Loucy (cell line): ENCODE data around the gene MMP20.

Experiments
- H2AFZ ChIP-seq: fragments of 200-600 bp; sonication (generic); 2 replicates; pipeline ENCODE4 v1.6.0; 2016; ENCODE audit warnings: antibody characterized with exemption, mild to moderate bottlenecking, low read length, moderate library complexity
- H3F3A ChIP-seq: fragments of 200-600 bp; 2 replicates; pipeline ENCODE4 v1.6.0; 2016; ENCODE audit warnings: antibody characterized with exemption, low read depth, mild to moderate bottlenecking
- H3K27me3 ChIP-seq: fragments of 200-600 bp; sonication (generic); 2 replicates; pipeline ENCODE4 v1.6.1; 2014; ENCODE audit warnings: low read length, mild to moderate bottlenecking; ENCODE audit not compliant: insufficient read depth, poor library complexity, severe bottlenecking
- H3K36me3 ChIP-seq: fragments of 200-600 bp; sonication (generic); 2 replicates; pipeline ENCODE4 v1.6.1; 2016; ENCODE audit warnings: low read length; ENCODE audit not compliant: insufficient read depth
- H3K4me1 ChIP-seq: fragments of 200-600 bp; sonication (generic); 2 replicates; pipeline ENCODE4 v1.5.1; 2014; ENCODE audit warnings: low read length, mild to moderate bottlenecking; ENCODE audit not compliant: insufficient read depth, poor library complexity, severe bottlenecking
- H3K4me2 ChIP-seq: fragments of 200-600 bp; sonication (generic); 2 replicates; pipeline ENCODE4 v1.6.0; 2014; ENCODE audit warnings: antibody characterized with exemption, low read length, low read depth, mild to moderate bottlenecking; ENCODE audit not compliant: poor library complexity, severe bottlenecking
- H3K4me3 ChIP-seq: fragments of 200-600 bp; sonication (generic); 2 replicates; pipeline ENCODE4 v1.5.1; 2014; ENCODE audit warnings: low read length, mild to moderate bottlenecking, mixed read lengths; ENCODE audit not compliant: poor library complexity, severe bottlenecking
- H3K79me2 ChIP-seq: fragments of 200-600 bp; sonication (generic); 2 replicates; pipeline ENCODE4 v1.6.1; 2014; ENCODE audit warnings: low read length; ENCODE audit not compliant: insufficient read depth
- H3K9ac ChIP-seq: fragments of 200-600 bp; sonication (generic); 2 replicates; pipeline ENCODE4 v1.6.0; 2014; ENCODE audit warnings: mild to moderate bottlenecking, low read depth, low read length, moderate library complexity; ENCODE audit not compliant: poor library complexity, severe bottlenecking
- H3K9me2 ChIP-seq: fragments of 200-600 bp; sonication (generic); replicated peaks from 2 replicates; pipeline ENCODE4 v1.6.1; 2016; ENCODE audit warnings: low read depth, low read length, mixed read lengths
- H3K9me3 ChIP-seq: fragments of 200-600 bp; sonication (generic); 2 replicates; pipeline ENCODE4 v1.6.1; 2014; ENCODE audit warnings: mild to moderate bottlenecking, antibody characterized with exemption, low read length, low read depth; ENCODE audit not compliant: insufficient read depth
- H4K20me1 ChIP-seq: fragments of 200-600 bp; sonication (generic); 2 replicates; pipeline ENCODE4 v1.6.0; 2014; ENCODE audit warnings: antibody characterized with exemption, low read length, mild to moderate bottlenecking; ENCODE audit not compliant: insufficient read depth, poor library complexity, severe bottlenecking
- CTCF ChIP-seq: fragments of 200-600 bp; sonication (generic); conservative IDR thresholded peaks from 2 replicates; pipeline ENCODE4 v1.5.1; 2014; ENCODE audit warnings: mild to moderate bottlenecking, antibody characterized with exemption, low read length
- EZH2phosphoT487 ChIP-seq: fragments of 200-600 bp; IDR thresholded peaks from 2 replicates; pipeline ENCODE4 v1.6.1; 2018; ENCODE audit warnings: antibody characterized with exemption, mild to moderate bottlenecking, moderate library complexity, borderline replicate concordance

The MMP20 gene

DNA sequence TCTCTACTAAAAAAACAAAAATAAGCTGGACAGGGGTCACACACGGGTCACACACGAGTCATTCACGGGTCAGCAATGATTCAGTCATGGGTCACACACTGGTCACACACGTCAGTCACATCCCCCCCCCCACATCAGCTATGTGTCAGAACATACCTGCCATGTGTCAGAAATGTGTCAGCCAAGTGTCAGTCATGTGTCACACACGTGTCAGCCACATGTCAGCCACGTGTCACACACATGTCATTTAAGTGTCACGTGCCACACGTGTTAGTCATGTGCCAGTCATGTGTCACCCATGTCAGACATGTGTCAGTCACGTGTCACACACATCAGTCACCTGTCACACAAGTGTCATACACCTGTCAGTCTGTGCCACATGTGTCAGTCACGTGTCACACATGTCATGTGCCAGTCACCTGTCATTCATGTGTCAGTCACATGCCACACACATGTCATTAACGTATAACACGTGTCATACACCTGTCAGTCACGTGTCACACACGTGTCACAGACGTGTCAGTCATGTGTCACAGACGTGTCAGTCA is 28.7 kb upstream of the MMP20 start:
- no peak overlapping the region for H3K4me2 ChIP-seq
- TF ChIP-seq CTCF (no peak), EZH2phosphoT487 (no peak)
- H4K20me1 ChIP-seq: no peaks in the 10 kb centered on the region
- no peaks in the 10 kb centered on the region for H3K36me3 ChIP-seq
- H3K79me2 ChIP-seq: no peaks in the 10 kb centered on the region
- H3F3A ChIP-seq: no peaks in the 10 kb centered on the region
- H3K4me1 ChIP-seq: no peaks in the 10 kb centered on the region
- no peak overlapping the region for H3K4me3 ChIP-seq
- no peak overlapping the region for H3K9ac ChIP-seq
- no peak overlapping the region for H2AFZ ChIP-seq
- H3K9me2 ChIP-seq: no peaks in the 10 kb centered on the region
- H3K9me3 ChIP-seq: no peaks in the 10 kb centered on the region
- no peaks in the 10 kb centered on the region for H3K27me3 ChIP-seq

DNA sequence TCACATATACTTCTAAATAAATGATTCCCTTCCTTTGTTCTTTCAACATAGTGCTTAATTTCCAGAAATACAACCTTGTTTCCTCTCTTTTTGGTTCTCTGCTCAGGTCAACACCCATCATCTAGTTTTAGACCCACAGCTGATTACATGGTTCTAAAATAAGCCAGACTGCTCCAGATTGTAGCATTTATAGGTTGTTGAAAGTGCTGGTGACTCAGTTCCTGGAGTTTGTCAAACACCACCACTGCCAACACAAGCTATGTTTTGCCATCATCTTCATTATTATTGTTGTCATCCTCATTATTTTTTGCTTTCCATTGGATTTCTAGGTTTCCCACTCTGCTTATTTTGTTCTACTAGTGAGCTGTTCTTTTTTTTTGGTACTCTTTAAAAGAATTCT is 22.3 kb upstream of the MMP20 start:
- no peaks in the 10 kb centered on the region for H3K79me2 ChIP-seq
- no peaks in the 10 kb centered on the region for H3K4me1 ChIP-seq
- no peaks in the 10 kb centered on the region for H3K27me3 ChIP-seq
- no peaks in the 10 kb centered on the region for H4K20me1 ChIP-seq
- no peak for TF ChIP-seq EZH2phosphoT487
- no peak for TF ChIP-seq CTCF
- no peak overlapping the region for H3K9ac ChIP-seq
- no peak overlapping the region for H3K4me3 ChIP-seq
- H3K36me3 ChIP-seq: no peaks in the 10 kb centered on the region
- H2AFZ ChIP-seq: no peak overlapping the region
- no peaks in the 10 kb centered on the region for H3K9me3 ChIP-seq
- no peaks in the 10 kb centered on the region for H3F3A ChIP-seq
- H3K9me2 ChIP-seq: no peaks in the 10 kb centered on the region
- no peak overlapping the region for H3K4me2 ChIP-seq

DNA sequence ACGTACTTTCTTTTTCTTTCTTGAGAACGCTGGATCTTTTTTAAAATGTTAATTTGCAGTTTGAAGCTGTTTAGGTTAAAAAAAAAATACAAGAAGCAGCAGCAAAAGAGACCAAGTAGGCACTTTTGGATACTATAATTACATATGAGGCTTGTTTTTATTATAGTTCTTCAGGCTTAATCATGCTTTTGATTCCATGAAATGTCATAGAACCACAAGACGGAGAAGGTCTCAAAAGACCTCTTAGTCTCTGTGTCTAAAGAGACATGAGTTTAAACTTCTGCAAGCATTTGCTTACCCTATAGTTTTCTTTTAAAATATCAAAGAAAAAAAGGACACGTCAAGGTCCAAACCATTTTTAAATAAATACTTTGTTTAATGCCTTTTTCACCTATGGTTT is 18.8 kb upstream of the MMP20 start:
- Histone ChIP-seq H3K4me3 (no peak overlapping the region), H3K4me2 (no peak overlapping the region), H3K9ac (no peak overlapping the region), H3K9me3 (no peaks in the 10 kb centered on the region), H3K9me2 (no peaks in the 10 kb centered on the region), H4K20me1 (no peaks in the 10 kb centered on the region), H3K27me3 (no peaks in the 10 kb centered on the region), H3K4me1 (no peaks in the 10 kb centered on the region), H2AFZ (no peak overlapping the region), H3K79me2 (no peaks in the 10 kb centered on the region), H3F3A (no peaks in the 10 kb centered on the region), H3K36me3 (no peaks in the 10 kb centered on the region)
- TF ChIP-seq EZH2phosphoT487: no peak
- no peak for TF ChIP-seq CTCF
